ENCODE results near the gene CREG2. TPM values are rescaled to one million over a fixed set of nuclear protein-coding genes. Genes with fewer than 3 reads are reported as not detected.

Gene CREG2
- total RNA-seq, 3 donors from 2014 or later = under 0.01 TPM; not detected in 2

DNA sequence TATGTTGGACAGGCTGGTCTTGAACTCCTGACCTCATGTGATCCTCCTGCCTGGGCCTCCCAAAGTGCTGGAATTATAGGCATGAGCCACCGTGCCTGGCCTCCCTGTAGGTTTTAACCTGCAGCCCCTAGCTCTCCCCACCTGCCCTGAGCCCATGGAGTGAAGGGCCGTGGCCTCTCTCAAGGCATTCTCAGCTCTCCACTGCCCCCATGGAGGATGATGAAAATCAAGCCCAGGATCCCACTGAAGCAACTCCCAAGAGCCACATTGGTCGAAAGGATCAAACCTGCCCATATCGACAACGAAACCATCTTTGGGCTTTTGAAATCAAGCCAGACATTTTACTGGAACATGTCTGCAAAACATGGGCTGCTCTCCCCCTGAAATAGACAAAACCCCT, 22.4 kb upstream of the CREG2 start:
- intact Hi-C loops (cut with DNase I; ENCODE audit: low total_unique reads) = no loop called here
- Histone ChIP-seq H3K4me3 (no peak overlapping the region), H3K36me3 (no peaks in the 10 kb centered on the region), H3K27me3 (no peaks in the 10 kb centered on the region), H3K9me3 (no peaks in the 10 kb centered on the region), H3K27ac (no peak overlapping the region), H3K4me1 (no peaks in the 10 kb centered on the region)
- TF ChIP-seq, protein P1, sequence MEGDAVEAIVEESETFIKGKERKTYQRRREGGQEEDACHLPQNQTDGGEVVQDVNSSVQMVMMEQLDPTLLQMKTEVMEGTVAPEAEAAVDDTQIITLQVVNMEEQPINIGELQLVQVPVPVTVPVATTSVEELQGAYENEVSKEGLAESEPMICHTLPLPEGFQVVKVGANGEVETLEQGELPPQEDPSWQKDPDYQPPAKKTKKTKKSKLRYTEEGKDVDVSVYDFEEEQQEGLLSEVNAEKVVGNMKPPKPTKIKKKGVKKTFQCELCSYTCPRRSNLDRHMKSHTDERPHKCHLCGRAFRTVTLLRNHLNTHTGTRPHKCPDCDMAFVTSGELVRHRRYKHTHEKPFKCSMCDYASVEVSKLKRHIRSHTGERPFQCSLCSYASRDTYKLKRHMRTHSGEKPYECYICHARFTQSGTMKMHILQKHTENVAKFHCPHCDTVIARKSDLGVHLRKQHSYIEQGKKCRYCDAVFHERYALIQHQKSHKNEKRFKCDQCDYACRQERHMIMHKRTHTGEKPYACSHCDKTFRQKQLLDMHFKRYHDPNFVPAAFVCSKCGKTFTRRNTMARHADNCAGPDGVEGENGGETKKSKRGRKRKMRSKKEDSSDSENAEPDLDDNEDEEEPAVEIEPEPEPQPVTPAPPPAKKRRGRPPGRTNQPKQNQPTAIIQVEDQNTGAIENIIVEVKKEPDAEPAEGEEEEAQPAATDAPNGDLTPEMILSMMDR (IDR thresholded peaks at IDR 0.05) = no peak
- TF ChIP-seq POLR2AphosphoS5 (IDR thresholded peaks at IDR 0.05) (no peak), POLR2A (IDR thresholded peaks at IDR 0.05) (no peak)
- no peak for DNase-seq (ENCODE audit: low spot score in 2 of 2)

DNA sequence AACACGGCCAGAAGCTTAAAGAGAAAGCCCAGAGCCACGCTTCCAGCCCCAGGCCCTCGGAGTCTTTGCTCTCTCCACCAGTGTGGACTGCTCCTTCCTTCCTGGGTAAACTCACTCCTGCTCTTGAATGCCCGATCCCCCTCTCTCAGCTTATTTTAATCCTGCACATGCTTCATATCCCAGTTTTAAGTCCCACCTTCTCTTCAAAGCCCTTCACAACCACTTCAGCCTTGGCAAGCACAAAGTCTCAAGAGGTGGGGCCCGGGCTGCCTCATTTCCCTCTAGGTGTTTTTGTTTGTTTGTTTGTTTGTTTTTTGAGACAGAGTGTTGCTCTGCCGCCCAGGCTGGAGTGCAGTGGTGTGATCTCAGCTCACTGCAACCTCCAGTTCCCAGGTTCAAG, 21.6 kb upstream of the CREG2 start:
- Histone ChIP-seq H3K4me3 (no peak overlapping the region), H3K4me1 (no peaks in the 10 kb centered on the region), H3K9me3 (no peaks in the 10 kb centered on the region), H3K27ac (no peak overlapping the region), H3K36me3 (no peaks in the 10 kb centered on the region), H3K27me3 (no peaks in the 10 kb centered on the region)
- intact Hi-C loops (cut with DNase I; ENCODE audit: low total_unique reads) = no loop called here
- TF ChIP-seq POLR2AphosphoS5 (IDR thresholded peaks at IDR 0.05) (no peak), POLR2A (IDR thresholded peaks at IDR 0.05) (no peak)
- TF ChIP-seq, protein P1 (IDR thresholded peaks at IDR 0.05) = no peak
- DNase-seq (ENCODE audit: low spot score in 2 of 2) = no peak

DNA sequence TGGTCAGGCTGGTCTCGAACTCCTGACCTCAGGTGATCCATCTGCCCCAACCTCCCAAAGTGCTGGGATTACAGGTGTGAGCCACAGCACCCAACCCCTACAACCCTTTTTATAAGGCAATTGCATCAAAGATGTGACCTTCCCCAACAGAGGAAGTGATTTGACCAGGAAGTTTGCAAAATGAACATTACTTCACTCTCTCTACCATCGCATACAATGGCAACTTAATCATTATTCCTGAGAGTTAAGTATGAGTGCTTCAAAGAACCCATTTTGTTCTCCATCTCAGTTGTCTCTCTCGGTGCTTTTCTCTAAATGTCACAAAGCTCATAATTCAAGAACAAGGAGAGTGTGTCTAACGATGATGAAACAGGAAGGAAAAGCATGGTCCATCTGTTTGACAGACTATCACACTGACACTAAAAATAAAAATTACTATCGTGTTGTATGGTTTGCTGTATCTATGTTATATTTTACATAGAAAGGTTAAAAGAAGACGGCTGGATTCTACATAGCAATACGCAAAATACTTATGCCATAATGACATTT, 18.1 kb upstream of the CREG2 start:
- intact Hi-C loops (cut with DNase I; ENCODE audit: low total_unique reads) = no loop called here
- TF ChIP-seq, protein P1 (IDR thresholded peaks at IDR 0.05) = no peak
- TF ChIP-seq POLR2A (IDR thresholded peaks at IDR 0.05) = no peak
- TF ChIP-seq POLR2AphosphoS5 (IDR thresholded peaks at IDR 0.05) = no peak
- H3K36me3 ChIP-seq = no peaks in the 10 kb centered on the region
- H3K4me3 ChIP-seq = no peak overlapping the region
- H3K9me3 ChIP-seq = no peaks in the 10 kb centered on the region
- no peaks in the 10 kb centered on the region for H3K27me3 ChIP-seq
- no peak for DNase-seq (ENCODE audit: low spot score in 2 of 2)
- H3K27ac ChIP-seq = no peak overlapping the region
- H3K4me1 ChIP-seq = no peaks in the 10 kb centered on the region

DNA sequence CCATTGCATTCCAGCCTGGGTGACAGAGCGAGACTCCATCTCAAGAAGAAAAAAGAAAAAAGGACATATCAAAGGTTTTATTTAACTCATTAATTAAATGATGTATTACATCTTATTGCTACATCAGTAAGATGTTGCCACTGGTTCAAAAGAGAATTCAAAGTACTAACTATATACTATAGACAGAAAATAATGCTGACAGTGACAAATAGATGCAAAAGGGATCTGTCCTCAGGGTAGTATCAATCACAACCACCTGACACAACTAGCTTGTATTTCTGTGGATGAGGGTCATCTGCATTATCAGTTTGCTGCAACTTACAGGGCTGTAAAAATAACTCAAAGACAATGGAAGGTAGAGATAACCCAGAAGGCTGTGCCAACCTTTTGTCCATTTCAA, 16.4 kb upstream of the CREG2 start:
- no peaks in the 10 kb centered on the region for H3K36me3 ChIP-seq
- intact Hi-C loops (cut with DNase I; ENCODE audit: low total_unique reads) = no loop called here
- no peak overlapping the region for H3K27ac ChIP-seq
- no peaks in the 10 kb centered on the region for H3K27me3 ChIP-seq
- TF ChIP-seq, protein P1 (IDR thresholded peaks at IDR 0.05) = no peak
- no peak for TF ChIP-seq POLR2A (IDR thresholded peaks at IDR 0.05)
- TF ChIP-seq POLR2AphosphoS5 (IDR thresholded peaks at IDR 0.05) = no peak
- no peaks in the 10 kb centered on the region for H3K9me3 ChIP-seq
- DNase-seq (ENCODE audit: low spot score in 2 of 2) = no peak
- no peak overlapping the region for H3K4me3 ChIP-seq
- no peaks in the 10 kb centered on the region for H3K4me1 ChIP-seq

DNA sequence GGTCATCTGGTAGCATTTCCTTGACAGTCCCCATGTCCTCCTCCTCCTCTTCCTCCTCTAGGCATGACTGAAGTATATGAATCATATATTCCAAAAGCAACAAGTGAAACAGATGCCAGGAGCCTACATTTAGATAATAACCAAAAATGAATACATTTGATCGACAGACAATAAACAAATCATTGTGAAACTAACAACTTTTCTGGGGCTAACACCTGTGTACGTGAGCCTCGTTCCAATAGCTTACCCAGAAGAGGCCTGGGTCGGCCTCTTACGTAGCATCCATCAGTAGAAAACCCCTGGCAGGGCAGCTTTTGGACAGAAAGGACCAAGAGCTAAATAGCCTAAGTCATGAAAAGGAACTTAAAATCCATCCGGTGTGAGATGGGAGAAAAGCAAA, 15.3 kb upstream of the CREG2 start:
- intact Hi-C loops (cut with DNase I; ENCODE audit: low total_unique reads) = no loop called here
- no peak overlapping the region for H3K27ac ChIP-seq
- no peak for DNase-seq (ENCODE audit: low spot score in 2 of 2)
- H3K9me3 ChIP-seq = no peaks in the 10 kb centered on the region
- H3K27me3 ChIP-seq = no peaks in the 10 kb centered on the region
- no peak overlapping the region for H3K4me3 ChIP-seq
- TF ChIP-seq, protein P1 (IDR thresholded peaks at IDR 0.05) = no peak
- no peak for TF ChIP-seq POLR2A (IDR thresholded peaks at IDR 0.05)
- no peak for TF ChIP-seq POLR2AphosphoS5 (IDR thresholded peaks at IDR 0.05)
- H3K4me1 ChIP-seq = no peaks in the 10 kb centered on the region
- no peaks in the 10 kb centered on the region for H3K36me3 ChIP-seq
